Neural crest cell (in vitro differentiated cells): ENCODE measurements around the gene LAPTM5. TPM values are rescaled to one million over a fixed set of nuclear protein-coding genes. Genes with fewer than 3 reads are reported as not detected.

ENCODE experiments used
- DNase-seq: peaks from one replicate; pipeline ENCODE4 v3.0.0; 2021; ENCODE audit warnings: low read depth, mixed read lengths, low spot score
- H3K27ac Mint-ChIP-seq: one replicate; pipeline ENCODE4 v1.8.0; 2021; ENCODE audit warnings: mild to moderate bottlenecking, mixed read lengths; ENCODE audit not compliant: unreplicated experiment
- H3K27me3 Mint-ChIP-seq: 2 replicates; pipeline ENCODE4 v1.8.0; 2021; ENCODE audit warnings: low read depth, mild to moderate bottlenecking, mixed read lengths
- H3K36me3 Mint-ChIP-seq: 2 replicates; pipeline ENCODE4 v1.8.0; 2021; ENCODE audit warnings: low read depth, mild to moderate bottlenecking, mixed read lengths
- H3K4me1 Mint-ChIP-seq: 2 replicates; pipeline ENCODE4 v1.8.0; 2021; ENCODE audit warnings: mixed read lengths
- H3K4me3 Mint-ChIP-seq: one replicate; pipeline ENCODE4 v1.8.0; 2021; ENCODE audit warnings: mild to moderate bottlenecking, mixed read lengths
- H3K9me3 Mint-ChIP-seq: 2 replicates; pipeline ENCODE4 v1.8.0; 2021; ENCODE audit warnings: mixed read lengths
- CTCF ChIP-seq: fragments of 200-600 bp; sonication (generic); conservative IDR thresholded peaks from 2 replicates; pipeline ENCODE4 v1.5.0; 2021; ENCODE audit warnings: antibody characterized with exemption, mild to moderate bottlenecking
- total RNA-seq: library from RNA; stranded (reverse); gene quantifications from 2 replicates; pipeline ENCODE4 v1.2.1, GENCODE V29; 2021

LAPTM5 gene
- total RNA-seq, 1 donor from 2014 or later, result 1.5 TPM

- H3K27ac Mint-ChIP-seq, result no peak overlapping the region
- no peaks in the 10 kb centered on the region for H3K36me3 Mint-ChIP-seq
- no peak for DNase-seq
- no peak overlapping the region for H3K4me3 Mint-ChIP-seq
- TF ChIP-seq CTCF, result no peak
- H3K27me3 Mint-ChIP-seq, result no peaks in the 10 kb centered on the region
- H3K9me3 Mint-ChIP-seq, result no peaks in the 10 kb centered on the region
- peaks cover 26% of the 10 kb centered on the region for H3K4me1 Mint-ChIP-seq
Observed at GRCh38 chr1:30765556-30766434, 8.2 kb upstream of the LAPTM5 start.

GRCh38 chr1:30764939-30765555 is 7.5 kb upstream of the LAPTM5 start:
- DNase-seq, result no peak
- H3K4me1 Mint-ChIP-seq, result peaks cover 33% of the 10 kb centered on the region
- no peak overlapping the region for H3K4me3 Mint-ChIP-seq
- H3K9me3 Mint-ChIP-seq, result no peaks in the 10 kb centered on the region
- TF ChIP-seq CTCF, result no peak
- H3K27me3 Mint-ChIP-seq, result no peaks in the 10 kb centered on the region
- no peaks in the 10 kb centered on the region for H3K36me3 Mint-ChIP-seq
- H3K27ac Mint-ChIP-seq, result no peak overlapping the region

- Mint-ChIP-seq H3K4me3 (no peak overlapping the region), H3K4me1 (peaks cover 40% of the 10 kb centered on the region), H3K27ac (no peak overlapping the region), H3K27me3 (no peaks in the 10 kb centered on the region), H3K9me3 (no peaks in the 10 kb centered on the region), H3K36me3 (no peaks in the 10 kb centered on the region)
- TF ChIP-seq CTCF, result no peak
- no peak for DNase-seq
Observed at GRCh38 chr1:30764396-30764795, 6.8 kb upstream of the LAPTM5 start.

GRCh38 chr1:30763651-30764248 is 6.2 kb upstream of the LAPTM5 start:
- peak overlapping the region; percentile 45 for H3K27ac Mint-ChIP-seq

More at GRCh38 chr1:30763651-30764248, 6.2 kb upstream of the LAPTM5 start:
- DNase-seq, result no peak
- Mint-ChIP-seq H3K27me3 (no peaks in the 10 kb centered on the region), H3K9me3 (no peaks in the 10 kb centered on the region), H3K4me1 (peaks cover 46% of the 10 kb centered on the region), H3K36me3 (no peaks in the 10 kb centered on the region), H3K4me3 (no peak overlapping the region)
- no peak for TF ChIP-seq CTCF
